GM23338 (cell line): ENCODE results near the gene SELPLG. TPM values are rescaled to one million over a fixed set of nuclear protein-coding genes. Genes with fewer than 3 reads are reported as not detected.

Experiments used
- ATAC-seq: fragments of 200-7000 bp; cut with Tn5 transposase; 3 replicates; pipeline ENCODE4 v1.9.1; 2020
- DNase-seq: peaks from one replicate; pipeline ENCODE4 v3.0.0-alpha.2; 2015; ENCODE audit warnings: low spot score
- H2AFZ ChIP-seq: fragments of 200-600 bp; sonication (generic); 2 replicates; pipeline ENCODE4 v1.8.0; 2016; ENCODE audit warnings: antibody characterized with exemption, mild to moderate bottlenecking, moderate library complexity
- H3F3A ChIP-seq: fragments of 200-600 bp; sonication (generic); replicated peaks from 2 replicates; pipeline ENCODE4 v1.8.0; 2017; ENCODE audit warnings: antibody characterized with exemption, mixed run types, low read depth
- H3K27ac ChIP-seq: fragments of 200-600 bp; sonication (generic); 2 replicates; pipeline ENCODE4 v1.6.1; 2016; ENCODE audit warnings: low read depth
- H3K27me3 ChIP-seq: fragments of 200-600 bp; sonication (generic); 2 replicates; pipeline ENCODE4 v1.8.0; 2016; ENCODE audit warnings: mild to moderate bottlenecking, mixed run types, moderate library complexity; ENCODE audit not compliant: insufficient read depth
- H3K36me3 ChIP-seq: fragments of 200-600 bp; sonication (generic); 2 replicates; pipeline ENCODE4 v1.8.0; 2016; ENCODE audit warnings: mild to moderate bottlenecking; ENCODE audit not compliant: insufficient read depth
- H3K4me1 ChIP-seq: fragments of 200-600 bp; sonication (generic); 2 replicates; pipeline ENCODE4 v1.8.0; 2016; ENCODE audit warnings: mild to moderate bottlenecking, moderate library complexity; ENCODE audit not compliant: insufficient read depth
- H3K4me2 ChIP-seq: fragments of 200-600 bp; sonication (generic); 2 replicates; pipeline ENCODE4 v1.7.1; 2017; ENCODE audit warnings: mixed run types
- H3K4me3 ChIP-seq: fragments of 200-600 bp; sonication (generic); 2 replicates; pipeline ENCODE4 v1.6.1; 2016; ENCODE audit warnings: mixed run types
- H3K79me2 ChIP-seq: fragments of 200-600 bp; sonication (generic); replicated peaks from 2 replicates; pipeline ENCODE4 v1.8.0; 2017; ENCODE audit warnings: mild to moderate bottlenecking; ENCODE audit not compliant: insufficient read depth
- H3K9me2 ChIP-seq: fragments of 200-600 bp; sonication (generic); 2 replicates; pipeline ENCODE4 v1.8.0; 2017; ENCODE audit not compliant: insufficient read depth
- H4K20me1 ChIP-seq: fragments of 200-600 bp; sonication (generic); replicated peaks from 2 replicates; pipeline ENCODE4 v1.8.0; 2017; ENCODE audit warnings: mild to moderate bottlenecking; ENCODE audit not compliant: insufficient read depth
- H3K27ac Mint-ChIP-seq: 2 replicates; pipeline ENCODE4 v1.8.0; 2020; ENCODE audit warnings: inconsistent platforms, mild to moderate bottlenecking, moderate library complexity, mixed read lengths
- H3K27me3 Mint-ChIP-seq: 3 replicates; pipeline ENCODE4 v1.8.0; 2022; ENCODE audit warnings: low read depth, mild to moderate bottlenecking, moderate library complexity, mixed read lengths, inconsistent platforms; ENCODE audit not compliant: insufficient read depth, poor library complexity
- H3K36me3 Mint-ChIP-seq: 3 replicates; pipeline ENCODE4 v1.8.0; 2021; ENCODE audit warnings: low read depth, mild to moderate bottlenecking, inconsistent platforms, moderate library complexity, mixed read lengths
- H3K4me1 Mint-ChIP-seq: 3 replicates; pipeline ENCODE4 v1.8.0; 2020; ENCODE audit warnings: mild to moderate bottlenecking, inconsistent platforms, mixed read lengths
- H3K4me3 Mint-ChIP-seq: 3 replicates; pipeline ENCODE4 v1.8.0; 2021; ENCODE audit warnings: moderate library complexity, mild to moderate bottlenecking, inconsistent platforms, mixed read lengths
- H3K9me3 Mint-ChIP-seq: 3 replicates; pipeline ENCODE4 v1.8.0; 2020; ENCODE audit warnings: moderate library complexity, mild to moderate bottlenecking, inconsistent platforms, mixed read lengths
- EZH2 ChIP-seq: fragments of 200-600 bp; sonication (generic); IDR thresholded peaks from one replicate; pipeline ENCODE4 v1.8.0; 2017; ENCODE audit warnings: antibody characterized with exemption, mild to moderate bottlenecking, low read depth; ENCODE audit not compliant: unreplicated experiment
- JUNB ChIP-seq: IDR thresholded peaks from one replicate; pipeline ENCODE4 v1.6.1; 2016; ENCODE audit warnings: antibody characterized with exemption; ENCODE audit not compliant: unreplicated experiment
- NANOG ChIP-seq: IDR thresholded peaks from 2 replicates; pipeline ENCODE4 v1.6.1; 2016; ENCODE audit warnings: antibody characterized with exemption, borderline replicate concordance
- POLR2AphosphoS5 ChIP-seq: IDR thresholded peaks from 2 replicates; pipeline ENCODE4 v1.6.1; 2016; ENCODE audit warnings: antibody characterized with exemption, low read depth
- STAT1 ChIP-seq: IDR thresholded peaks from one replicate; pipeline ENCODE4 v1.6.1; 2016; ENCODE audit warnings: antibody characterized with exemption; ENCODE audit not compliant: unreplicated experiment
- ZNF331 ChIP-seq: fragments of 250-450 bp; sonication (Bioruptor Pico); IDR thresholded peaks from 2 replicates; pipeline ENCODE4 v1.5.0; 2020; ENCODE audit warnings: low read depth, mild to moderate bottlenecking, moderate library complexity
- ZNF462 ChIP-seq: fragments of 250-450 bp; sonication (Bioruptor Pico); IDR thresholded peaks from 2 replicates; pipeline ENCODE4 v1.5.0; 2020; ENCODE audit warnings: mild to moderate bottlenecking, moderate library complexity
- polyA plus RNA-seq: library from polyadenylated mRNA; unstranded; fragments of >200 nt; fragmentation: Nextera tagmentation; extraction: Ambion mirVana; gene quantifications from 2 replicates; pipeline ENCODE4 v1.2.1, GENCODE V29; 2016
- total RNA-seq: library from RNA; depleted of rRNA; stranded (reverse); fragments of >200 nt; shearing (Covaris generic); gene quantifications from 2 replicates; pipeline ENCODE4 v1.2.3, GENCODE V29; 2014
- TF ChIP-seq, protein P1 (sequence below), 2 experiments: fragments of 200-600 bp in 1 of 2; sonication (generic) in 1 of 2; conservative IDR thresholded peaks; 2 replicates each; pipeline versions ENCODE4 v1.5.1 to v1.6.1; 2016 to 2017; ENCODE audit warnings: antibody characterized with exemption in 2 of 2, low read depth in 2 of 2, mild to moderate bottlenecking in 2 of 2, moderate library complexity in 1 of 2
- TF ChIP-seq, protein P2 (sequence below): IDR thresholded peaks from 2 replicates; pipeline ENCODE4 v1.6.1; 2016; ENCODE audit warnings: antibody characterized with exemption

SELPLG gene
- total and polyA plus RNA-seq, 2 experiments from 2014 or later: 0.16 to 0.56 TPM

DNA sequence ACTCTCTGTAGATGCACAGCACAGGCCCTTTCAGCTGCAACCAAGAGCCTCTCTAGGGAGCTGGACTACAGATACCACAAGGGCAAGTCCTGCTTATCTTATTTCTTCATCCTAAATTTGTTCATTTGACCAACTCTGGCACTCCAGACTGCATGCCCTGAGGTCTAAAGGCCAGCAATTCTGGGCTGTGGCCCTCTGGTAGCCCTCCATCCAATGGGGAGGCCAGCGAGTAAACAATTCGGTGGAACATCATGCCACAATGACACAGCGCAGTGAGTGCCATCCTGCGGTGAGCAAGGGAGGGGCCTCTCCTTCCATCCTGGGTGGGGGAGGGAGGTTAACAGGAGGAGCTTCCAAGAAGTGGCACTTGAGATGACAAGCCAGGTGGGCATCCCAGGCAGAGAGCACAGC lies 652 bp upstream of the SELPLG start:
- no peak for ATAC-seq
- Mint-ChIP-seq H3K27me3 (peaks cover 16% of the 10 kb centered on the region), H3K27ac (peak overlapping the region; percentile 77), H3K4me1 (peaks cover 50% of the 10 kb centered on the region), H3K4me3 (no peak overlapping the region), H3K36me3 (no peaks in the 10 kb centered on the region), H3K9me3 (no peaks in the 10 kb centered on the region)
- Histone ChIP-seq H3K27me3 (no peaks in the 10 kb centered on the region), H3K9me2 (no peaks in the 10 kb centered on the region), H2AFZ (peak overlapping the region; percentile 89; the same call in 1 of the 2 replicates), H3K4me1 (peaks cover 45% of the 10 kb centered on the region), H3F3A (0 out of 2 replicates have a peak, but pooled peaks cover 5% of the 10 kb centered on the region), H3K4me2 (no peak overlapping the region), H3K4me3 (no peak overlapping the region), H3K27ac (no peak overlapping the region), H4K20me1 (no peaks in the 10 kb centered on the region), H3K36me3 (no peaks in the 10 kb centered on the region), H3K79me2 (no peaks in the 10 kb centered on the region)
- DNase-seq: no peak
- TF ChIP-seq, protein P1, sequence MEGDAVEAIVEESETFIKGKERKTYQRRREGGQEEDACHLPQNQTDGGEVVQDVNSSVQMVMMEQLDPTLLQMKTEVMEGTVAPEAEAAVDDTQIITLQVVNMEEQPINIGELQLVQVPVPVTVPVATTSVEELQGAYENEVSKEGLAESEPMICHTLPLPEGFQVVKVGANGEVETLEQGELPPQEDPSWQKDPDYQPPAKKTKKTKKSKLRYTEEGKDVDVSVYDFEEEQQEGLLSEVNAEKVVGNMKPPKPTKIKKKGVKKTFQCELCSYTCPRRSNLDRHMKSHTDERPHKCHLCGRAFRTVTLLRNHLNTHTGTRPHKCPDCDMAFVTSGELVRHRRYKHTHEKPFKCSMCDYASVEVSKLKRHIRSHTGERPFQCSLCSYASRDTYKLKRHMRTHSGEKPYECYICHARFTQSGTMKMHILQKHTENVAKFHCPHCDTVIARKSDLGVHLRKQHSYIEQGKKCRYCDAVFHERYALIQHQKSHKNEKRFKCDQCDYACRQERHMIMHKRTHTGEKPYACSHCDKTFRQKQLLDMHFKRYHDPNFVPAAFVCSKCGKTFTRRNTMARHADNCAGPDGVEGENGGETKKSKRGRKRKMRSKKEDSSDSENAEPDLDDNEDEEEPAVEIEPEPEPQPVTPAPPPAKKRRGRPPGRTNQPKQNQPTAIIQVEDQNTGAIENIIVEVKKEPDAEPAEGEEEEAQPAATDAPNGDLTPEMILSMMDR (conservative IDR thresholded peaks at IDR 0.05; ENCODE audit: low read depth in 2 of 2): no peak
- TF ChIP-seq EZH2 (no peak), JUNB (no peak), ZNF331 (no peak)

DNA sequence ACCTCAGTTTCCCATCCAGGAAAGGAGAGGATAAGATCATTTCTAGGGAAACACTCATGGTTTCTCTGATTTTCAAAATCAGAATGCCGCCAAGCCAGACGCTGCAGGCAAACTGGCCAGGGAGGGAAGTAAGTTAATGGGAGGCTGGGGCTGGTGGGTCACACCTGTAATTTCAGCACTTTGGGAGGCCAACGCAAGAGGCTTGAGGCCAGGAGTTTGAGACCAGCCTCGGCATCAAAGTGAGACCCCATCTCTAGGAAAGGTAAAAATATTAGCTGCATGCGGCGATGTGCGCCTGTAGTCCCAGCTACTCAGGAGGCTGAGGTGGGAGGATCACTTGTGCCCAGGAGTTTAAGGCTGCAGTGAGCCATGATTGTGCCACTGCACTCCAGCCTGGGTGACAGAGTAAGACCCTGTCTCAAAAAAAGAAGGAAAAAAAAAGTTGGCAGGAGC lies 587 bp downstream of the SELPLG start:
- no peaks in the 10 kb centered on the region for H3K36me3 ChIP-seq
- no peak overlapping the region for H3K4me2 ChIP-seq
- H4K20me1 ChIP-seq: no peaks in the 10 kb centered on the region
- Mint-ChIP-seq H3K9me3 (no peaks in the 10 kb centered on the region), H3K4me1 (peaks cover 46% of the 10 kb centered on the region), H3K4me3 (no peak overlapping the region), H3K36me3 (no peaks in the 10 kb centered on the region), H3K27ac (no peak overlapping the region), H3K27me3 (peaks cover 10% of the 10 kb centered on the region)
- DNase-seq: no peak
- H3F3A ChIP-seq: no peaks in the 10 kb centered on the region
- no peak overlapping the region for H3K4me3 ChIP-seq
- no peaks in the 10 kb centered on the region for H3K27me3 ChIP-seq
- no peak overlapping the region for H3K27ac ChIP-seq
- no peaks in the 10 kb centered on the region for H3K9me2 ChIP-seq
- H3K79me2 ChIP-seq: no peaks in the 10 kb centered on the region
- no peak overlapping the region for H2AFZ ChIP-seq
- no peak for ATAC-seq
- peaks cover 36% of the 10 kb centered on the region for H3K4me1 ChIP-seq
- TF ChIP-seq POLR2AphosphoS5 (no peak), NANOG (no peak), STAT1 (no peak), ZNF331 (no peak), ZNF462 (CRISPR knock-in tag) (no peak)
- TF ChIP-seq, protein P2, sequence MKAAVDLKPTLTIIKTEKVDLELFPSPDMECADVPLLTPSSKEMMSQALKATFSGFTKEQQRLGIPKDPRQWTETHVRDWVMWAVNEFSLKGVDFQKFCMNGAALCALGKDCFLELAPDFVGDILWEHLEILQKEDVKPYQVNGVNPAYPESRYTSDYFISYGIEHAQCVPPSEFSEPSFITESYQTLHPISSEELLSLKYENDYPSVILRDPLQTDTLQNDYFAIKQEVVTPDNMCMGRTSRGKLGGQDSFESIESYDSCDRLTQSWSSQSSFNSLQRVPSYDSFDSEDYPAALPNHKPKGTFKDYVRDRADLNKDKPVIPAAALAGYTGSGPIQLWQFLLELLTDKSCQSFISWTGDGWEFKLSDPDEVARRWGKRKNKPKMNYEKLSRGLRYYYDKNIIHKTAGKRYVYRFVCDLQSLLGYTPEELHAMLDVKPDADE: no peak
- TF ChIP-seq, protein P1 (conservative IDR thresholded peaks at IDR 0.05; ENCODE audit: low read depth in 2 of 2): no peak
